Measurements from ENCODE around the gene SLX4IP.
A peak's percentile ranks its signal among the peaks of the same experiment; 100 is the strongest.

GRCh38 chr20:10550204-10551118, 115.4 kb downstream of the SLX4IP start:
- TF ChIP-seq CTCF (IDR thresholded peaks at IDR 0.05; ENCODE audit: insufficient read depth, low read length) (no peak), POLR2AphosphoS5 (IDR thresholded peaks at IDR 0.05; ENCODE audit: low read depth) (no peak), SPI1 (IDR thresholded peaks at IDR 0.05; ENCODE audit: borderline replicate concordance, low read depth) (peak; percentile 30; the same call in 1 of the 2 replicates), GABPA (IDR thresholded peaks at IDR 0.05; ENCODE audit: low read depth) (peak; percentile 68)
